Left renal cortex interstitium (tissue), 4 donors: Measurements from ENCODE around the gene KCNJ5. TPM values are rescaled to one million over a fixed set of nuclear protein-coding genes. Genes with fewer than 3 reads are reported as not detected.

Experiments used
- DNase-seq, 4 donors: peaks; one replicate each; pipeline ENCODE4 v3.0.0-alpha.2; 2013; ENCODE audit warnings: low read depth in 4 of 4, low spot score in 2 of 4, missing footprints in 1 of 4
- polyA plus RNA-seq, 4 donors: library from polyadenylated mRNA; unstranded; fragments of 120-200 nt; gene quantifications; one replicate each; pipeline ENCODE4 v1.2.1, GENCODE V29; 2013; ENCODE audit not compliant: insufficient read length in 4 of 4

KCNJ5 gene
- polyA plus RNA-seq, 4 donors, result 4.2 to 5.2 (median 4.9) TPM

DNA sequence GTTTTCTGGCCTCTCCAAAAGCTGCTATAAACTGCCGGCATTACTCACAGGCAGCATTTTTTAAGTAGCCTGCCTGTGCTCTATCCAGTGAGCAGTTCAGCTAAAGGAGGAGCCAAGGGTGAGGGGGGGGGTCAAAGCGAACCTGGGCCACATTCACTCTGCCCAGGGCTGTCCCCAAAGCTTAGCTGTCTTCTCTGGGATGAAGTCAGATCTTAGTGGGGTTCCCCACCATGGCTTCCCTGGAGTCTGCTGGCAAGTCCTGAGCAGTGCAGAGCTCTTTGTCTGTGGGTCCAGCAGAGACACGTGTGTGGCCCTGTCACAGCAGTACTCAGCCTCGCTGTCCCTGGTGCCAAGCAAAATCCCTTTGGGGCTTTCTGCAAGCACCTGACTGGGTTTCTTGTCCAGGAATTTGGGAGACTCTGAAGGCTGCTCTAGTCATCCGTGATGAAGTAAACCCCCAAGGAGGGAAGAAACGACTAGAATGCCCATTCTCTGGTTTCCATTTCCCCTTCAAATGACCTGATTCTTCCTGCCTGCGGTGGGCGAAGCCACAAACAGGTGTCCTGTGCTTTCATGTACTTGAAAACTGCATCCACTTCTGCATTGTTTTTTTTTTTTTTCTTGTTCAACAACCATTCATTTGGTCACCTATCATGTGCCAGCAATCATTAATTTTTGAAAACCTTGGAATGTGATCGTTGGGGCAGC, 2.6 kb downstream of the KCNJ5 start:
- DNase-seq, result no peak

DNA sequence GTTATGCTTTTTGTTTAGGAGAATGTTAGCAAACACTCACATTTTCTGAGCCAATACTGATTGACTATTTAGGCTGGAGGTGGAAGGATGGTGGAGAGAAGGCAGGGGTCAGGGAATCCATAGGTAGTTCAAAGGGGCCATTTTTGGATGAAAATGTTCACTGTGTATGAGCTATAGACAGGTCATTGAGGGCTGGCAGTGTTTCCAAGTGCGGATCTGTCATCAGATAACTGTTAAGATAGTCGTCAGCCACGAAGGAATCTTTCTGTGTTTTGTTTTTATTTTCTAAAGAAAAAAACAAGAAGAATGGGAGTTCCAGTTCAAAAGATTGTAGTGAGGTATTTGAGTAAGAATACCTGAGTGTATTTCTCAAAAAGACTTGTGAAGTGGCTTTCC, 3.1 kb downstream of the KCNJ5 start:
- no peak for DNase-seq

DNA sequence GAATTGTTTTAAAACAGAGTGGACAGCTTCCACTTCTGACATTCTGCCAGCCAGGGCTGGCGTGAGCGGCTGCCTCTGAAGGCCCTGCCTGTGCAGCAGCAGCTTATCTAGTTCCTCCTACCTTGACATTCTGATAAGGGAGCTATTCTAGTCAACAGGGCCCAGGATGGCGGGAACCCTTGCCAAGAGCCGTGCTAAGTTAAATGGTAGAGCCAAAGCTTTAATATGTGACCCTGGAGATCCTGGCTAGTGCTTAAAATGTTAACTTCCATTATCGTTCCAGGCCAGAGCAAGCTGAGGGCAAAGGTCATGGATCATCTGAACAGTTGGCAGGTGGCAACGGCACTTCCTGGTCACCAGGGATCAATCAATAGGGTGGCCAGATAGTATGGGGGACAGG, 3.5 kb downstream of the KCNJ5 start:
- no peak for DNase-seq

DNA sequence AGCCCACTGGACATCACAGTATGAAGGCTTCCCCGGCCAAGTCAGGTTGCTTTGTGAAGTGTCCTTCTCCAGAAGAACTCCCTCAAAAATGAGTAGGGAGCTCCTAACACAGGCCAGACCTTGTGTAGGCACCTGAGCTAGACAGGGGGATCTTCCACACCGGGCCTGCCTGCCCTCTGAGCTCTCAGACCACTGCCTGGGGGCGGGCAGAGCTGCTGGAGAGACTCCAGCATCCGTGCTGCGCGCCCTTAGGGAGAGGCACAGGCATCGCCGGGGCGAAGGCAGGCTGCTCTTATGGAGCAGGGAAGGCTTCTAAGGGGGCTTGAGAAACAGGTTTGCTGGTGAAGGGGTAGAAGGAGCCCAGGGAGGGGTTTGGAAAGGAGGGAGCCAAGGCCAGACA, 4.4 kb downstream of the KCNJ5 start:
- DNase-seq, result no peak

DNA sequence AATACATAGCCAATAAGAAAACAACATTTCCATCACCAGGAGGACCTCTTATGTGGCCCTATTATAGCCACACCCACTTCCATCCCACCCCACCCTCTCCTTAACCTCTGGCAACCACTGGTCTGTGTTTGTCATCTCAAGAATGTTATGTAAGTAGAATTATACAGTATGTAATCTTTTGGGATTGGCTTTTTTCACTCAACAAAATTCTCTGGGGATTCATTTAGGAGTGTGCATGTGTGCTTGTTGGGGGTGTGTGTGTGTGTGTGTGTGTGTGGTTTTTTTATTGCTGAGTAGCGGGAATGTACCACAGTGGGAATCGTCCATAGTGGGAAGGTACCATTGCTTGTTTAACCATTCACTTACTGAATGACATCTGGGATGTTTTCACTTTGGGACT, 5.2 kb downstream of the KCNJ5 start:
- no peak for DNase-seq

DNA sequence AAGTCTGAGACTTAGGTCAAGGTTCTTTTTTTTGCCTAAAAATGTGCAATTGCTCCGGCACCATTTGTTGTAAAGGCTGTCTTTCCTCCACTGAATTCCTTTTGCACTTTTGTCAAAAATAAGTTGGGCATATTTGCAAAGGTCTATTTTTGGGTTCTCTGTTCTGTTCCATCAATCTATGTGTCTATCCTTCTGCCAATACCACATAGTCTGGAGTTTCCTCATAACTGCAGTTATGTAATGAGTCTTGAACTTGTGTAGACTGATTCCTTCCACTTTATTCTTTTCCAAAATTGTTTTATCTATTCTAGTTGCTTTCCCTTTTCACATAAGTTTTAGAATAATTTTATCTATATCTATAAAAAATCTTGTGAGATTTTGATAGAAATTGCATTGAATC, 6.7 kb downstream of the KCNJ5 start:
- DNase-seq, result no peak

DNA sequence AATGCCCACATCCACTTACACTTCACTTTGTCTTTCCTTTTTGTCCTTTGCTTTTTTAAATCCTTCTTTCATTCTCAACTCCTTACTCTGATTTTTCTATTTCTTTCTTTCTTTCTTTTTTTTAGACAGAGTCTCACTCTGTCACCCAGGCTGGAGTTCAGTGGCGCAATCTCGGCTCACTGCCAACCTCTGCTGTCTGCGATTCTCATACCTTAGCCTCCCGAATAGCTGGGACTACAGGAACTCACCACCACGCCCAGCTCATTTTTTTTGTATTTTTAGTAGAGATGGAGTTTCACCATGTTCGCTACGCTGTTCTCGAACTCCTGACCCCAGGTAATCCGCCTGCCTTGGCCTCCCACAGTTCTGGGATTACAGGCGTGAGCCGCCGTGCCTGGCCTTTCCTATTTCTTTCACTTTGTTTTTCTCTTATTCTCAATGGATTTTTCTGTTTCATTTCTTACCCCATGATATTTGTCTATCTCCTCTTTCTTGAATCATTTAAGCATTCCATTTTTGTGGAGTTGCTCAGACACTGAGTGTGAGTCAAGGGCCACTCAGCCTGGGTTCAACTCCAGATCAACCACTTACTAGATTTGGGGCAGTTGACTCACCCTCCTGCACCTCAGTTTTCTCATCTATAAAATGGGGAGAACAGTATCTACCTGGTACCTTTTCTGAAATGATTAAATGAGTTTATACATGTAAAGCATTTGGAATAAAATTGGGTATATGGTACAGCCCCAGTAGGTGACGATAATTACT, 7.6 kb downstream of the KCNJ5 start:
- no peak for DNase-seq

DNA sequence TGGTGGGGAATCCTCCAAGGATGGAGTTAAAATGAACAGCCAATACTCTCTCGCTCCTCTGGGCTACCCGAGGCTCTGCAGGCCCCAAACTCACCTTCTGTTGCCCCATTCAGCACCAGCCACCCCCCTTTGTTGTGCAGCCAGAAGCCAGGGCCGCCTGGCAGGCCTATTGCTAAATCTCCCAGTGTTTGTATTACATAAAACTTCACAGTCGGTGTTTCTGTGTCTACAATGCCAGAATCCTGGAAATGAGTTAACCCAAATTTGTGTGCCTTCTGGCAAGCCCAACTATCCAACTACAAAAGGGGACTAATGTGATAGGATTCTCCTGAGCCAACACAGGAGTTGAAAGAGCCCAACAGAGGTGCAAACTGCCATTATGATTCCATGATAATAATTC, 9.3 kb downstream of the KCNJ5 start:
- DNase-seq, result no peak

DNA sequence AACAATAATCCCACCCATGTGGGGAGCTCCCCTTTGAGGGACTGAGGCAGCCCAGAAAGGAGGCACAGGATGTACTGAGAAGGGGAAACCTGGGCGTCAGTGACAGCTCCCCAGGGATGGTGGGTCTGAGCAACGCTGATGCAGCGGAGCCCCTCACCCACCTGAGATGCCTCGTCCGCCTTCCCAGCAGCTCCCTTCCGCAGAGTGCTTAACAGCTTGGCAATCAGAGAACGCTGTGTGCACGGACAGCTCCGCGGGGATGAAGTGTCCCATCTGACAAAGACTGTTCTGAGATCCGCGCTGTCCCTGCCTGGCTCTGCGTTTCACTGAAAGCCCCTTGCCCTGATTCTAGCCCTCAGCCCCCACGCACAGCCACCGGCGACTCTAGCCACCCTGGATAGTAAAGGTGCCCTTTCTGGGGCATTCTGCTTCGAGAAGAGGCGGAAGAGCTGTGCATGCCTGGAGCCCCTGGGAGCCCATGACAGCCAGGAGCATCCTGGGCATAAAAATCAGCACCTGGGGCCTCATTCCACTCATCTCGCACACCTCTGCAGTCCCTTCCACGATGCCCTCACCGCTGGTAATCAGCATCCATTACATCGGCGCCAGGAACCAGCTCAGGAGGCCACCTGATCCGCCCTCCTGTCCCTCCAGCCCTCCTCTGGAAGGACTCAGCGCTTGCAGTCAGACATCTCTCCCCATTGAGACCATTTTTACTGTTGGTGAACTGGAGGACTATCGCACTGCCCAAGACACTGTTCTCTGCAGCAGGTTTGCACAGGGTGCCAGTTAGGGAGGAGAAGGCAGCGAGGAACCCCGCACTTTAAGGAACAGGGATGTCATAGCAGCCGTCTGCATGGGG, 10.7 kb downstream of the KCNJ5 start:
- DNase-seq, result no peak

DNA sequence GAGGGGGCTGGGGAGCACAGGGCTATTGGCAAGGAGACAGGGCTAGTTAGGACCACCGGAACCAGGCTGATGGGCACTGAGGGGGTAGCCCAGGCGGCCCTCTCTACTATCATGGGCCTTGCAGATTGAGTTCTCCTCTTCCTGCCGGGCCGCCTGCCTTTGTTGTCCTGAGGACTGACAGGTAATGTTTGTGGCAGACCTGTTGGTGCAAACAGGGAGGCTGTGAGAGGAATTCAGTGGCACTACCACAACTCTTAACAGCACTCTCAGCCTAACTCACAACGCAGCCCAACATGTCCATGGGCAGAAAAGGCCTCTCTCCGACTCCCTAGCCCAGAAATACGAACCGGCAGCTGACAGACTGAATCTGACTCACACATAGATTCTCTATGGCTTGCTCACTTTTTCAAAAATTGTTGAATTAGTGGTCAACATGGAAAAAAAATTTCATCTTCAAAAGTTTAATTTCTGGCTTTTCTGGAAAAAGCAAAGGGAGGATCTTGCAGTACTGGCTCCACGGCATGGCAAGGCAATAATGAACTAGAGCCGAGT, 11.4 kb downstream of the KCNJ5 start:
- no peak for DNase-seq

DNA sequence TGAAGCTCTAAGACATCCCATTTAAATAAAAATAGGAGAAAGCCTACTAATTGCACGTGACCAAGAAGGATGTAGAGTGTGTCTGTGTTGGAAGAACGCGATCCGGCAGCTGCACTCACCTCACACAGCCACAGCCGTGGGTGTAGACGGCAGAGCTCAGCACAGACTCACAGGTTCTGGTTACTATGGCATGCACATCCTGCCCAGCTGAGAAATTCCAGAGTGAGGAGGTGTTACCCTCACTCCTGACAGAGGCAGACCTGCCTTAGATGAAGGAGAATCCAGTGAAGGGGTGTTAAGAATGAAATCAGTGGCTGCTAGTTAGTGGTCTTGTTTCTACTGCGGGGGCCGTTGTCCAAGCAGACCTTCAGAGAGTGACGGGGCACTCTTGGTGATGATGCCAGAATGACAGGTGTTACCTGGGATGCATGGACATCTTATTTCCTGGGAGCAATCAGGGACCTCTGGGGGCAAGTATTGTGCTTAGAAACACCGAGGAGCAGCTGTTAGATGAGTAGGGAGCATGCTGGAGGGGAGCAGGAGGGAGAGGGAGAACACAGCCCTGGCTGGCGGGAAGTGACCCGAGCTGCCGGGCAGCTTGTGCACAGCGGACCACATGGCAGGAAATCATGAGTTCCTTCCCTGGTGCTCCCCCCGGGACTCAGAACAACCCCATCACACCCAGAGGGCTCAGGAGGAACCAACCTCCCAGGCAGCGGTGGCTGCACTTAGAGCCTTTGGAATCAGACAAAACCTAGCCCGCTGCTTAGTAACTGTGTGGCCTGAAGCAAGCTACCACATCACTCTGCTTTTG, 12.3 kb downstream of the KCNJ5 start:
- DNase-seq, result no peak

DNA sequence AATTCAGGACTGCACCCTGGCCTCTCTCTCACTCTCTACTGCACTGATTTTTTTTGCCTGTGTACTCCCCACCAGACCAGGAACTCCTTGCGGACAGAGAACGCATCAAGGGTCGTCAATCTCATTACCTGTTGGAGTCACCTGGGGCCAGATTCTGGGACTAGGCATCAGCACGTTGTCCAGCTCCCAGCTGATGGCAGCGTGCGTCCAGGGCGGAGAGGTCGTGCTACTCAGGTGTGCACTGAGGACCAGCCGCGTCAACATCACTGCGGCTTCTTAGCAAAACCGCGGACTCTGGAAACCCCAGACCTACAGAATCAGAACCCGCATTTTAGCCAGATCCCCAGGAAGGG, 13.1 kb downstream of the KCNJ5 start:
- no peak for DNase-seq

DNA sequence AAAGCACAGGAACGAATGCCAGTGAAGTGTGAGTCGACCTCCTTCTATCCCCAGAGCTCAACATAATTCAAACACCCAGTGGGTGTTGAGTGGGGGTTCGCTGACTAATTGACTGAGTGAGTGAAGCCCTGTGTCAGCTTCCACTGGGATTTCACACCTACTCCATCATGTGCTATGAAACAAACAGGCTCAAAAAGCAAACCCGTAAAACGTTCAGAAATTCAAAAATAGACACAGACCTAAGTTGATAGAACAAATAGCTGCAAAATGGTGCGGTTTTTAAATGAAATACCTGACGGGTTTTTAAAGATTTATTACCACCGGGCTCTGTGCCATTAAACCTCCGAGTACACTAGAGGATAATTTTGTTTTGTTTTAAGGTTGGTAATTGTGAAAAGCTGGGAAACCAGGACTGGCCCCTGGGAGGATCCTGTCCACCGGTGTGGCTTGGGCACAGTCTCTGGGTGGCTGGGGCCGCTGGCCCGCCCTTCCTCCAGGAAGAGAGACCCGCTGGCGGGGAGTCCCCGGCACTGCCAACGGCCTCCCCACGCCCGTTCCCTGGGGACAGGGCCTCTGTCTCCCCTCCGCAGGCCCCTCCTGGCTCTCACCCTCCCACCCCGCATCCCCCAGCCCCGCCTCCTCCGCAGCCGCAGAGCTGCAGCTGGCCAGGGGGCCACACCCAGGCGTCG, 13.6 kb downstream of the KCNJ5 start:
- no peak for DNase-seq

DNA sequence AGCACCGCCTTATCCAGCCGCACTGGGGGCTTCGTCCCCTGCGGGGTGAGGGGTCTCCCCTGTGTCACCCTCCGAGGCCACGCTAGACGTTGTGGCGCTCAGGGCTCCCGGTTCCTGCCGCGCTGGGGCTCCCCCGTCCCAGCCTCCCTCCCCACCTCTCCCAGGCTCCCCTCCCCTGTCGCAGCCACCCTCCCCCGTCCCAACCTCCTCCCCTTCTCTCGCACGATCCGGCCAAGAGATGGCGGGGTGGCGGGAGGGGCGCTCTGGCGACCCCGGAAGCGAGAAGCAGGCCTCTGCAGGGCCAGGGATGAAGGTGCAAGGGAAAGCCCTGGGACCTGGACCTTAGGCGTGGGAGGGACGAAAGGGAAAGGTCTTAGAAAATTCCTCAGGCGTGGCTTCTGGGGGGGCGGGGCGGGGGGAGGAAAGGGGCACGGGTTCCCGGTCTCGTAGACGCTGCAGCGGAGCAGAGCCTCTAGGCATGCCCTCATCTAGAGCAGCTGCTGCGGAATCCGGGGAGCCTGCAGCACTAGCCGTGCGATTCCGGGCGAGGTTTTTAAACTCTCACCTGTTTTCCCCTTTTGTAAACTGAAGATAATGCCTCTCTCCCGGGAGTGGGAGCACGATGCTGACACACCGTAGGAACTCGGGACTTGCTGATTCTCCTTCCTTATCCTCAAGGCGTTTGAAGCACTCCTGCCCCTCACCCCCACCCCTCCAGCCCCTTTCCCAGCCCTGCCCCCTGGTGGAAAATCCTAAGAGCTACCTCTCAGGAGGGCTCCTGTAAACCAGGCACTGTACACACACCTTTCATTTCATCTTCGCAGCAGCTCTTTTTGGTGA, 14.4 kb downstream of the KCNJ5 start:
- no peak for DNase-seq

DNA sequence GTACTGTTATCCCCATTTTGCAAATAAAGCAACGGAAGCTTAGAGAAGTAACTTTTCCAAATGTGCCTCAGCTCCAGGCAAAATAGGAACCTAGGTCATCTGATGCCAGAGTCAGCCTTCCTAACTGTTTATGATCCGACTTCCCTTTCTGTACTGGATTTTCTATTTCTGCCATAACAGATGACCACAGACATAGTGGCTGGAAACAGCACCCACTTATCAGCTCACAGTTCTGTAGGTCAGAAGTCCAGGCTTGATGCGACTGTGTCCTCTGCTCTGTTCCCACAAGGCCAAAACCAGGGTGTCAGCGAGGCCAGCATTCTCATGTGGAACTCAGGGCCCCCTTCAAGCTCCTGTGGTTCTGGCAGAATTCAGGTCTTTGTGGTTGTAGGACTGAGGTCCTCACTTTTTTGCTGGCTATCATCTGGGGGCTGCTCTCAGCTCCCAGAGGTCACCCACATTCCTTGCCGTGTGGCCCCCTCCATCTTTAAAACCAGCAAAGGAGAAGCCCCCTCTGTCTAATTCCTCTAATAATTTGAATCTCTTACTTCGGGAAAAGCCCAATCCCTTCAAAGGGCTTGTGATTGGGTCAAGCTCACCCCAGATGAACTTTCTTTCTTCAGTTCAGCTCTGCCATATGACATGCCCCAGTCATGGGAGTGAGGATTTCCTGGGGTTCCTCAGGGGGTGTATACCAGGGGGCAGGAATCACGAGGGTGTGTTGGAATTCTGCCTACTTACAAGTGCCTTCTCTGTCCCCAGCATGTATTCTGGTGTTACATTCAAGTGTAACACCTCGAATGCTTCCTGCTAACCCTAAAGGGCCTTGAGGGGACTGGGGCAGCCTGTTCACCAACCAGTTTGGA, 15.3 kb downstream of the KCNJ5 start:
- no peak for DNase-seq

DNA sequence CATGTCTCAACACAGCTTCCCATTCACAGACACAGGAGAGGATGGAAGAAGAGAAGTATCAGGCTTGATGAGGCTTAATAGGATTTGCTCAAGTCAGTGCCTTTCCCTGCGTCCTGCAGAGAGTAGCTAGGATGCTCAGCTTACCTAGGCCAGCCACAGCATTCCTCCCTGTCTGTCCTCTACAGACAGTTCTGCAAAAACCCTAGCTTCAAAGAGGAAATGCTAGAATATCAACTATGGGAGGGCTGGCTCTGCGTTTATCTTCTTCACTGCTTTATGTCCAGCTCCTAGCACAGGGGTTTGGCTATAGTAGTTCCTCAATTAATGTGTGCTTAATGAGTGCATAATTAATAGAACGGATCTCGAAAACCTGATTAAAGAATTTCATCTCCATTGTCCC, 16.4 kb downstream of the KCNJ5 start:
- DNase-seq, result no peak

DNA sequence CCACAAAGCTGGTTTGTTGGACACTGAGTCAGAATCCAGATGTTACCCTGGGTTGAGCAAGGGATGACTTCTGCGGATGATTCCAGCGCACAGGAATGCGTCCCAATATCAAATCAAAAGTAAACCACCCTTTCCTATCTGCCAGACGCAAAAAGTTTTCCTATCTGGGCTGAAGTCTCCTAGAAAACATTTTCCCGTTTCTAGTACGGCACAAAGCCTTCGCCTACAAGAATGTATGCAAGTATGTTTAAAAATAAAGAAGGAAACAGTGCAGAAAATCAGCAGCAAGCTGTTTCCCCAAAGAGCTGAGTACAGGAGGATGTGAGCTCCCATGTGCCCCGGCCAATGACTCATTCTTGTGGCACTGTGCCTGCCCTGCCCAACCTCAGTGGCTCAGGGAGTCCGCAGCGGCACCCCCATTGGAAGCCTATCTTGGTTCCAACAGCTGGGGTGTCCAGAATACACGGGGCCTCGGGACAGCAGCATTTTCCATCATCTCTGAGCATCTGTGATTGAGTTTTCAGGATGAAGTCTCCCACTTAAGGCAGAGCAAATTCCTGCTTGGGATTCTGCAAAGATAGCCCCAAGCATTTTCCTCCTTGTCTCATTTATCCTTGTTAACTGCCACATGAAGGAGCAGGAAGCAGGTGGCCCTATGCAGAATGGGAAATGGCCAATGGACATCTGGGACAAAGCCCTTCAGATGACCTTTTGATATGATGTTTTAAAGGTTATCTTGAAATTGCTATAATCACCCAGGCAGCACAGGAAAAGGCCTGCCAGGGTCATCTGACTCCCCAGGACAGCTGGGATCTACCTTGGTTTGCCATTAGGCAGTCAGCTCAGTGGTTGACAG, 17.5 kb downstream of the KCNJ5 start:
- DNase-seq, result no peak
